ENCODE measurements around the gene DIP2B. TPM values are rescaled to one million over a fixed set of nuclear protein-coding genes. Genes with fewer than 3 reads are reported as not detected.
"Not testable (repeated sequence)": the region's sequence is repeated elsewhere in the genome, so short reads cannot be mapped to it uniquely, and the experiment has no call there.

Gene DIP2B
- total RNA-seq, 1 donor from 2014 or later: 16.5 TPM

- intact Hi-C loops (cut with DNase I): no loop called here
- no peak for DNase-seq (ENCODE audit: low spot score)
These were observed 238.0 kb downstream of the DIP2B start for GRCh38 chr12:50742776-50743175.

GRCh38 chr12:50745861-50746260 is 241.1 kb downstream of the DIP2B start:
- DNase-seq (ENCODE audit: low spot score): no peak
- intact Hi-C loops (cut with DNase I): no loop called here

- no peak for DNase-seq (ENCODE audit: low spot score)
- intact Hi-C loops (cut with DNase I): no loop called here
These were observed 241.6 kb downstream of the DIP2B start for GRCh38 chr12:50746431-50746830.

DNA sequence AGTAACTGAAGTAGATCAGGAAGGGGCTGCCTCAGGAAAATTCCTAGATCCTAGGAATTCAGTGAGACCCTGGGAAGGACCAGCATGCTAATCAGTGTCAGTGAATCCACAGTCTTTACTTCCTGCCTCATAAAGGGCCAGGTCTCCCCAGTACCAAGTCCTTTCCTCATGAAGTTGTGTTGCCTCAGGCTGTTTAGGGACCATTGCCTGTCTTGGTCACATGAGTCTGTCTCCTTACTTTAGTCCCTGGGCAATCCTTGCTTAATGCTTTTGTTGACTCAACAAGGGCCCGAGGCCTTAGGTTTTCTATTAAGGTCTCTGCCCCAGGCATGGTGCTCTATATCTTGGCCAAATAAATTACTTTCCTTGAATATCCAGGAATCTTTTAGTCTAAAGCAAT is 243.0 kb downstream of the DIP2B start:
- intact Hi-C loops (cut with DNase I): no loop called here
- DNase-seq (ENCODE audit: low spot score): no peak

- intact Hi-C loops (cut with DNase I): no loop called here
- DNase-seq (ENCODE audit: low spot score): no peak
These were observed 244.7 kb downstream of the DIP2B start for GRCh38 chr12:50749459-50749882.

- DNase-seq (ENCODE audit: low spot score): no peak
- intact Hi-C loops (cut with DNase I): no loop called here
These were observed 245.6 kb downstream of the DIP2B start for GRCh38 chr12:50750366-50750765.

GRCh38 chr12:50751948-50752721 is 247.3 kb downstream of the DIP2B start:
- intact Hi-C loops (cut with DNase I): no loop called here

GRCh38 chr12:50753232-50753769 is 248.5 kb downstream of the DIP2B start:
- intact Hi-C loops (cut with DNase I): no loop called here
- DNase-seq (ENCODE audit: low spot score): no peak

More at GRCh38 chr12:50751948-50752721, 247.3 kb downstream of the DIP2B start:
- no peak for DNase-seq (ENCODE audit: low spot score)

DNA sequence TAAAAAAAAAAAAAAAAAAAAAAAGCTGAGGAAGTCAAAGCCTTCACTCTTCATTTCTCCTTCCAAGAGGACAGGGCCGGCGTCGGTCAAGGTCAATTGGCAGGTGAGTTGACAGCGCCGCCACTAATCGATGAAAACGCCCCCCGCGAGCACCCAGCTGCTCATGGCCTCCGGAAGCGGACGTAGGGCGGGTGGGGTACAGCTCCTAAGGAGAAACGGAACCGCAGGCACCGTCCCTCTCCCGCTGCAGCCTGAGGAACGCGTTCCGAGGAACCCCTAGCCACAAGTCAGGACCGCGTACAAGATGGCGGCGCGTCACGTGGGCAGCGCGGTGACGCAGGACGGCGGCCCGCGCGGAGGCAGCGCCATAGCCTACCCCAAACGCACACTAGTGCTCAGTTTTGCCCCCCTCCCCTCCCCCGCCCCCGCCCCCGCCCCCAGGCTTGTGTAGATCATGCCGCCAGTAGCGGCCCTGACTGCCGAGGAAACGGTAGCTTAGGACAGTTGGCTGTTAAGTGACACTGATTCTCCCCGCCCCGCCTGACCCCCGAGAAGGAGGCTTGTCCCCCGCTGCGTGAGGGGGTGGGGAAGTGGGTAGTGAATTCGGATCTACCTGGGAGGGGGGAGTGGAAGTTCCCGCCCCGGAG is 259.0 kb downstream of the DIP2B start, which contains the start of gene ATF1:
TSS of gene ATF1 (plus strand) at position 463 of the 647 bp plus-strand sequence. CDS start 16,045 bp downstream, outside the sequence.
- peak; percentile 96 for DNase-seq (ENCODE audit: low spot score)
- intact Hi-C loops (cut with DNase I): loop anchor here (2.0 kb wide), 1 partner anchor 223 kb away; no protein-coding TSS in a partner anchor

GRCh38 chr12:50764286-50765094 is 259.7 kb downstream of the DIP2B start:
- DNase-seq (ENCODE audit: low spot score): peak; percentile 81
- intact Hi-C loops (cut with DNase I): loop anchor here (2.0 kb wide), 1 partner anchor 222 kb away; no protein-coding TSS in a partner anchor

DNA sequence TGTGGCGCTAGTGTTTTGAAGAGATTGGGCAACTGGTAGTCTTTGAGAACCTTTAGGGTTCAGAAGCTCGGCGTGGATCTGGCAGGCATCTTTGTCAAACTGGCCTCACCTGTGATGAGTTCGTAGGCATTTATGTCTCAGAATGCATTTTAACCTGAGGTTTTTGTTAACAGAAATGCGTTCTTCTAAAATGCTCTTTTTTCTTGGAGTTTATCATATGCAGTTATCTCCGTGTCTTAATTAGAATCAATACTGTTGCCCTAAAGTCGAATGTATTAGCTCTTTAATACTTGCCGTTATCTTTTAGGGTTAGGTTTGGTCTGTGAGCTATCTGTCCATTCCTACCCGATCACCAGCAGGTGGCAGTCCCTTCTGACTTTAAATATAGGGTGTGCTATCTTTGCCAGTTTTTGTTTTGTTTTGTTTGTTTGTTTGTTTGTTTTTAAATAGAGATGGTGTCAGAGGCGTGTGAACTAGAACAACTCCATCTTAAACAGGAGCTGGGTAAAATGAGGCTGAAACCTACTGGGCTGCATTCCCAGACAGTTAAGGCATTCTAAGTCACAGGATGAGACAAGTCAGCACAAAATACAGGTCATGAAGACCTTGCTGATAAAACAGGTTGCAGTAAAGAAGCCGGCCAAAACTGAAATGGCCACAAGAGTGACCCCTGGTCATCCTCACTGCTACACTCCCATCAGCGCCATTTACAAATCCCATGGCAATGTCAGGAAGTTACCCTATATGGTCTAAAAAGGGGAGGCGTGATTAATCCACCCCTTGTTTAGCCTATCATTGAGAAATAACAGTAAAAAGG is 260.5 kb downstream of the DIP2B start:
- intact Hi-C loops (cut with DNase I): loop anchor here (2.0 kb wide), 1 partner anchor 221 kb away; no protein-coding TSS in a partner anchor
- DNase-seq (ENCODE audit: low spot score): no peak

- no peak for DNase-seq (ENCODE audit: low spot score)
- intact Hi-C loops (cut with DNase I): no loop called here
These were observed 263.6 kb downstream of the DIP2B start for GRCh38 chr12:50768391-50768790.

- intact Hi-C loops (cut with DNase I); DNase-seq (ENCODE audit: low spot score): not testable (repeated sequence)
These were observed 264.0 kb downstream of the DIP2B start for GRCh38 chr12:50768813-50769212.

- DNase-seq (ENCODE audit: low spot score): no peak
- intact Hi-C loops (cut with DNase I): no loop called here
These were observed 266.6 kb downstream of the DIP2B start for GRCh38 chr12:50771409-50771808.

DNA sequence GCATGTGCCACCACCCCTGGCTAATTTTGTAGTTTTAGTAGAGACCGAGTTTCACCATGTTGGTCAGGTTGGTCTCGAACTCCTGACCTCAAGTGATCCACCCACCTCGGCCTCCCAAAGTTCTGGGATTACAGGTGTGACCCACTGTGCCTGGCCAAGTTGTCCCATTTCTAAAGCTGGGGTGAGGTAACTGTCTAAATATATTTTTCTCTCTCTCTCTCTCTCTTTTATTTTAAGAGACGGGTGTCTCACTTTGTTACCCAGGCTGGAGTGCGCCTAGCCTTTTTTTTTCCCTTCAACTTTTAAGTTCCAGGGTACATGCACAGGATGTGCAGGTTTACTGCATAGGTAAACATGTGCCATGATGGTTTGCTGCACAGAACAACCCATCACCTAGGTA is 267.7 kb downstream of the DIP2B start:
- intact Hi-C loops (cut with DNase I): no loop called here
- DNase-seq (ENCODE audit: low spot score): no peak

GRCh38 chr12:50772877-50773276 is 268.1 kb downstream of the DIP2B start:
- intact Hi-C loops (cut with DNase I): no loop called here

DNA sequence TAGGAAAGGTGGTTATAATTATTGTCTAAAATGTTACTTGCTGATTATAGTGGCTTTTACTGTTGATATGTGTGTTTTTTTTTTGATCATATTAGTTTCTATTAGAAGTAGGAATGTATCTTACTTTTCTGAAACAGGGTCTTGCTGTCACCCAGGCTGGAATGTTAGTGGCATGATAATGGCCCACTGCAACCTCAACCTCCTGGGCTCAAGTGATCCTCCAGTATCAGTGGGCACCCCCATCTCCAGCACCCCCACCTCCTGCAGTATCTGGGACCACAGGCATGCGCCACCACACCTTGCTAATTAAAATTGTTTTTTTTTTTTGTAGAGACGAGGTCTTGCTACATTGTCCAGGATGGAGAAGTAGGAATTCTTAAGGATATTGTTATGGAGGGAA is 270.5 kb downstream of the DIP2B start:
- DNase-seq (ENCODE audit: low spot score): no peak
- intact Hi-C loops (cut with DNase I): no loop called here

More at GRCh38 chr12:50772877-50773276, 268.1 kb downstream of the DIP2B start:
- no peak for DNase-seq (ENCODE audit: low spot score)

DNA sequence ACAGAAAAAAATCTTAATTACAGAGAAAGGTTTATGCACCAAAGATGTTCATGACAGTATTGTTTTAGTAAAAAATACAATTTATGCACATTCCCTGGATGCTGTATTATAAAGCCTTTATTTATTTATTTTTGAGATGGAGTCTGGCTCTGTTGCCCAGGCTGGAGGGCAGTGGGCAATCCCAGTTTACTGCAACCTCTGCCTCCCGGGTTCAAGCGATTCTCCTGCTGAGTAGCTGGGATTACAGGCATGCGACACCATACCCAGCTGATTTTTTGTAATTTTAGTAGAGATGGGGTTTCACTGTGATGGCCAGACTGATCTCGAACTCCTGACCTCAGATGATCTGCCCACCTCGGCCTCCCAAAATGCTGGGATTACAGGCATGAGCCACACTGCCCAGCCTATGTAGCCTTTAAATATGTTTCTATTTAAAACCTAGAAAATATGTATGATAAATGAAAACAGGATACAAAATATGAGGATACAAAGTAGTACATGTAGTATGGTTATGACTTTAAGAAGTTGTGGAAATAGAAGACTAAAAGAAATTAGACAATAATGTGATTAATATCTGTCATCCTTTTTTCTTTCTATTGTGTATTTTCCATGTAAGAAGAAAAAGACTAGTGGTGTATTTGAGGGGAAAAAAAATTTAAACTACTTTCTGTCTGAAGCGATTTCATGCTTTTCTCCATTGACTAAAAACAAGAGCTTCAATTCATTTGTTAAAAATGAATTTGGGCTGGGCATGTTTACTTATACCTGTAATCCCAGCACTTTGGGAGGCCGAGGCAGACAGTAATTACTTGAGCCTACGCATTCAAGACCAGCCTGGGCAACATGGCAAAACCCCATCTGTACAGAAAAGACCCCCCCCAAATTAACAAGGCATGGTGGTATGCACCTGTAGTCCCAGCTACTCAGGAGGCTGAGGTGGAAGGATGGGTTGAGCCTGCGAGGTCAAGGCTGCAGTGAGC is 272.3 kb downstream of the DIP2B start:
- DNase-seq (ENCODE audit: low spot score): no peak
- intact Hi-C loops (cut with DNase I): no loop called here
